ENCODE data around the gene ZNF175.
A peak's percentile ranks its signal among the peaks of the same experiment; 100 is the strongest.

The ZNF175 gene

DNA sequence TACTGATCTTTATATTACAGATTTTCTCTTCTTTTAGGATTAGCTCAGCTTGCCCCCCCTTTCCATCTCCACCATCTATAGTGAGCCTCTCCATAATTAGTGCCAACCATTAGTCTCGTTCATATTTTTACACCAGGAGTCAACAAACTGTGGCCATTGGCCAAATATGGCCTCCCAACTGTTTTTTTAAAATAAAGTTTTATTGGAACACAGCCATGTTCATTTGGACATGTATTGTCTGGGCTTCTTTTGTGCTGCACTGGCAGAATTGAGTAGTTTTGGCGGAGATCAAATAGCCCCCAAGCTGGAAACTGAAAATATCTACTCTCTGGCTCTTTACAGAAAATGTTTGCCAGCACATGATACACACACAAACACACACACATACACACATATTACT is 18.4 kb downstream of the ZNF175 start:
- H3K27me3 ChIP-seq = no peaks in the 10 kb centered on the region
- no peaks in the 10 kb centered on the region; the same call in none of the 2 replicates for H3K9me3 ChIP-seq
- H3K4me3 ChIP-seq (ENCODE audit: low read depth, low read length) = no peak overlapping the region
- peaks cover 25% of the 10 kb centered on the region for H3K36me3 ChIP-seq
- DNase-seq = no peak
- TF ChIP-seq, protein P1, sequence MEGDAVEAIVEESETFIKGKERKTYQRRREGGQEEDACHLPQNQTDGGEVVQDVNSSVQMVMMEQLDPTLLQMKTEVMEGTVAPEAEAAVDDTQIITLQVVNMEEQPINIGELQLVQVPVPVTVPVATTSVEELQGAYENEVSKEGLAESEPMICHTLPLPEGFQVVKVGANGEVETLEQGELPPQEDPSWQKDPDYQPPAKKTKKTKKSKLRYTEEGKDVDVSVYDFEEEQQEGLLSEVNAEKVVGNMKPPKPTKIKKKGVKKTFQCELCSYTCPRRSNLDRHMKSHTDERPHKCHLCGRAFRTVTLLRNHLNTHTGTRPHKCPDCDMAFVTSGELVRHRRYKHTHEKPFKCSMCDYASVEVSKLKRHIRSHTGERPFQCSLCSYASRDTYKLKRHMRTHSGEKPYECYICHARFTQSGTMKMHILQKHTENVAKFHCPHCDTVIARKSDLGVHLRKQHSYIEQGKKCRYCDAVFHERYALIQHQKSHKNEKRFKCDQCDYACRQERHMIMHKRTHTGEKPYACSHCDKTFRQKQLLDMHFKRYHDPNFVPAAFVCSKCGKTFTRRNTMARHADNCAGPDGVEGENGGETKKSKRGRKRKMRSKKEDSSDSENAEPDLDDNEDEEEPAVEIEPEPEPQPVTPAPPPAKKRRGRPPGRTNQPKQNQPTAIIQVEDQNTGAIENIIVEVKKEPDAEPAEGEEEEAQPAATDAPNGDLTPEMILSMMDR (IDR thresholded peaks at IDR 0.05; ENCODE audit: low read depth, low read length) = no peak
- no peaks in the 10 kb centered on the region for H3K4me1 ChIP-seq

DNA sequence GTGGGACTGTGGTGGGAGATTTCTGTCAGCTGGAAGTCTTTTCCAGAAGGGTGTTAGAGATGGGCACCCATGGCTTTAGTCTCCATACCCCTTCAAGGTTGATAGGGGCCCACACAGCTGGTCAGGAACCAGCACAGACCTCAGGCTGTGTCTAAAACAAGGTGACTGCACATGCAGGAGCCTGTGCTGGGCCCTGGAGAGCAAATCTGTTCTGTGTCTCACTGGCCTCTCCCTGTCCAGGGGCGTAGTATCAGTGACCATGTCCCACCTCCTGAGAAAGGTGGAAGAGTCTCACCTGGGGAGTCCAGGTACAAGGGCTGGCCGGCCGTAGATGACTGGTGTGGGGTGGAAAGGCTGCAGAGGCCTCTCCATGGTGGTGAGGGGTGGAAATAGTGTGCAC is 19.4 kb downstream of the ZNF175 start:
- TF ChIP-seq, protein P1 (IDR thresholded peaks at IDR 0.05; ENCODE audit: low read depth, low read length) = no peak
- no peak overlapping the region for H3K4me3 ChIP-seq (ENCODE audit: low read depth, low read length)
- no peak for DNase-seq
- no peaks in the 10 kb centered on the region for H3K4me1 ChIP-seq
- H3K27me3 ChIP-seq = no peaks in the 10 kb centered on the region
- peaks cover 20% of the 10 kb centered on the region for H3K36me3 ChIP-seq
- no peaks in the 10 kb centered on the region; the same call in 1 of the 2 replicates for H3K9me3 ChIP-seq

DNA sequence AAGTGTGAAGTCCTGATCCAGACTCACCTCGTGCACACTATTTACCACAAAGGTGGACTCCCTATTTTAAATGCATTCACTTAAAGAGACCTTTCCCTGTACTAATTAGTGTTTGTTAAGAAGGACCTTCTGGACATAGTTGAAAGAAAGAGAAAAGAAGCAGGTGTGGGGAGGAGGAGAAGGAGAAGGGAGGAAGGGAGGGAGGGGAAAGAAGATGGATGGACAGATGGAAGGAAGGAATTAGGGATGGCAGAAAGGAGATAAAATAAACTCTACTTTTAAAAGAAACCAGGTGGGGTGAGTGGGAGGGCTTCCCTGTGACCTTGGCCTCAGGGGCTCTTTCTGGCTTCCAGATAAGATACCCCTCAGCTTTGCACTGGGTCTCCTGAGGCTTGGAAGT is 21.4 kb downstream of the ZNF175 start:
- no peaks in the 10 kb centered on the region for H3K27me3 ChIP-seq
- no peak overlapping the region for H3K4me3 ChIP-seq (ENCODE audit: low read depth, low read length)
- H3K9me3 ChIP-seq = no peaks in the 10 kb centered on the region; the same call in 1 of the 2 replicates
- TF ChIP-seq, protein P1 (IDR thresholded peaks at IDR 0.05; ENCODE audit: low read depth, low read length) = no peak
- no peaks in the 10 kb centered on the region for H3K4me1 ChIP-seq
- peaks cover 4% of the 10 kb centered on the region for H3K36me3 ChIP-seq
- DNase-seq = no peak

DNA sequence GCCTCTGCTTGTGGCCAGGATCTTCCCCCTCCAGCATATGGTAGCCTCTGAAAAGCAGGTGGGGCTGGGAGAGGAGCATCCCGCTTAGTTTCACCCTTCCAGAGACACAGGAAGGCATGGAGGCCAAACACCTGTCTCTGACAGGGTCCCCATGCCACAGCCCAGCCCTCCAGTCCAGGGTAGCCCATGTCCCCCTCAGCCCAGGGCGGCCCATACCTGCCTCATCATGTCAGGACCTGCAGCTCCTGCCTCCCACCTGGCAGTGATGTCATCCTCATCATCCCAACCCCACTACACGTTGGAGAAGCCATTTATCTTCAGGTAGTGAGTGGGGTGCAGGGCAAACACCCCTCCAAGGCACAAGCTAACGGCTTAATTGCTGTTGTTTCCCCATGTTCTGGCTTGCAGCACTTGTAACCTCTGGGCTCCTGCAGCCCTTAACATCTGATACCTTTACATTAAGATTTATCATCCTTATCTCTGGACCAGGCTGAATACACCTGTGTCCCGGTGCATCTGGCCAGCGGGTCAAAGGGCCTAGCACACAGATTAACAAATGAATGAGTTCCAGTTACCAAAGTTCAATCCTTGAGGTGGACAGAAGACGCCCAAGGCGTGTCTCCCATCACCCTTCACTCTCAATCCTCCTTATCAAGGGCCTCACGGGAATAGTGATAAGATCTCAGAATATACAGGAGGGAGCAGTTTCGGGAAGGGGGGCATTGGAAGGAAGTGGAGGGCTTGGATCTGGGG is 22.2 kb downstream of the ZNF175 start:
- Histone ChIP-seq H3K36me3 (no peaks in the 10 kb centered on the region), H3K4me1 (no peaks in the 10 kb centered on the region), H3K27me3 (no peaks in the 10 kb centered on the region), H3K9me3 (no peaks in the 10 kb centered on the region), H3K4me3 (ENCODE audit: low read depth, low read length) (peak overlapping the region; percentile 89)
- TF ChIP-seq, protein P1 (IDR thresholded peaks at IDR 0.05; ENCODE audit: low read depth, low read length) = no peak
- no peak for DNase-seq

DNA sequence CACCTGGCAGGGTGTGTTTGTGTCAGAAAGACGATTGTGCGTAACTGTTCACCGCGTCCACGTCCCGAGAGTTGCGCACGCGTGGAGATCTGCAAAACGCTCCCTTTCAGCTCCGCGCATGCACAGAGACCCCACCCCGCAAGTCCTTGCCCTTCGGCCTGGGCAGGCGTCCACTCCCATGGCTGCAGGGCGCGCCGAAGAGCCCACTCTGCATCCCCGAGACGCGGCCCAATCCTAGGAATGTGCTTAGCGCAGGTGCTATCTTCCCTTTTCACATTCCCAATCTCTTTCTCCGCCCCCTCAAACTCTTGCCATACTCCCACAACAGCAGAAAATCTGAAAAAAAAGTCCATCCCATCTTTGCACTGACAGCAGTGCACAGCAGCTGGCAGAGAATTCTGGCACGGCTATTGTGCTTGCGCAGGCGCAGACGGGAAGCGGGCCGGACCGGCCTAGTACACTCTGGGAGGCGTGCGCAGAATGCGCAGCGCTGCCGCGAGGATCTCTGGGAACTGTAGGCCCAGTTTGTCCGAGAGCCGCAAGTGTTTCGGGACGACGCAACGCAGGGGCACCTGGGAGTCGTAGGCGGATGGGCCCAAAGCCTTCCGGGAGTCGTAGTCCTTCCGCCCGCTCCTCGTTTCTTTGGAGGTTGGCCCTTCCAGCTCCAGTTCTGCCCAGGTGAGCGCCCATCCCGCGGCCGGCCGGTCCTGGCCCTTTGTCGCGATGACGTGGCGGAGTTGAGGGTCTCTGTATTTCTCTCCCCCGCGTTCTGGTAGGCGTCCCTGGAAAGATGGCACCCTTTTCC is 23.1 kb downstream of the ZNF175 start:
- DNase-seq = peak; percentile 98
- Histone ChIP-seq H3K36me3 (no peaks in the 10 kb centered on the region), H3K27me3 (no peaks in the 10 kb centered on the region), H3K9me3 (no peaks in the 10 kb centered on the region), H3K4me3 (ENCODE audit: low read depth, low read length) (peak overlapping the region; percentile 89), H3K4me1 (no peaks in the 10 kb centered on the region)
- TF ChIP-seq, protein P1 (IDR thresholded peaks at IDR 0.05; ENCODE audit: low read depth, low read length) = no peak

DNA sequence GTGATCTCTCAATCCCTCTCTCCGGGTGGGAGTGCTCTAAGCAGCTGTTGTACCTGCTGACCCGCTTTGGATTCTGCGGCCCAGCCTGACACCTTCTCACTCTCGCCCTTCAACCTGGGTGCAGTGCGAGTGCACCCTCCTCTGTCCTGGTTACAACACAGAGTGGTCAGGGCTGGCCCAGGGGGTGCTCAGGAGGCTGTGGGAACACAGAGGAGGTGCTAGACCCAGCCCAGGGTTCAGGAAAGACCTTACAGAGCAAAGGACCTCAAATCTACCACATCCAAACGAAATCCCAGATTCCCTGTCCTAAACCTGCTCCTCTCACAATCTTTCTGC is 23.7 kb downstream of the ZNF175 start:
- TF ChIP-seq, protein P1 (IDR thresholded peaks at IDR 0.05; ENCODE audit: low read depth, low read length) = no peak
- DNase-seq = no peak
- no peaks in the 10 kb centered on the region for H3K4me1 ChIP-seq
- H3K4me3 ChIP-seq (ENCODE audit: low read depth, low read length) = peak overlapping the region; percentile 89
- H3K36me3 ChIP-seq = no peaks in the 10 kb centered on the region
- H3K27me3 ChIP-seq = no peaks in the 10 kb centered on the region
- no peaks in the 10 kb centered on the region for H3K9me3 ChIP-seq

Measured in BE2C (cell line).